HepG2 (cell line): ENCODE results near the gene NRP1. TPM values are rescaled to one million over a fixed set of nuclear protein-coding genes. Genes with fewer than 3 reads are reported as not detected.
A peak's percentile ranks its signal among the peaks of the same experiment; 100 is the strongest.

Experiments used
- AGO2 ChIP-seq: fragments of 200-400 bp; formaldehyde crosslinking; optimal IDR thresholded peaks from 2 replicates; pipeline ENCODE3; 2017; ENCODE audit warnings: mild to moderate bottlenecking, low read depth, low read length, moderate library complexity
- AHR ChIP-seq: IDR thresholded peaks from 2 replicates; pipeline ENCODE4 v1.6.1; 2018; ENCODE audit warnings: missing genetic modification reagents, missing compliant biosample characterization
- HNRNPK ChIP-seq: fragments of 200-400 bp; formaldehyde crosslinking; IDR thresholded peaks from 2 replicates; pipeline ENCODE4 v1.6.1; 2018; ENCODE audit warnings: low read length, low read depth, moderate library complexity, mild to moderate bottlenecking; ENCODE audit not compliant: poor library complexity, severe bottlenecking
- NFIB ChIP-seq: sonication (generic); formaldehyde crosslinking; IDR thresholded peaks from 2 replicates; pipeline ENCODE4 v1.9.0; 2021; ENCODE audit warnings: missing genetic modification reagents, mild to moderate bottlenecking, borderline replicate concordance
- RELA ChIP-seq: sonication (generic); formaldehyde crosslinking; IDR thresholded peaks from 2 replicates; pipeline ENCODE4 v1.4.0; 2020; ENCODE audit warnings: missing genetic modification reagents
- SRY ChIP-seq: sonication (generic); formaldehyde crosslinking; IDR thresholded peaks from 2 replicates; pipeline ENCODE4 v1.8.0; 2022; ENCODE audit warnings: mild to moderate bottlenecking, missing genetic modification reagents
- ZNF446 ChIP-seq: sonication (generic); formaldehyde crosslinking; IDR thresholded peaks from 2 replicates; pipeline ENCODE4 v1.5.0; 2020; ENCODE audit warnings: mild to moderate bottlenecking, missing genetic modification reagents
- ZNF629 ChIP-seq: sonication (generic); formaldehyde crosslinking; conservative IDR thresholded peaks from 2 replicates; pipeline ENCODE4 v1.5.0; 2020; ENCODE audit warnings: missing genetic modification reagents
- ZNF766 ChIP-seq: sonication (generic); formaldehyde crosslinking; IDR thresholded peaks from 2 replicates; pipeline ENCODE4 v1.5.0; 2020; ENCODE audit warnings: missing genetic modification reagents, borderline replicate concordance
- polyA plus RNA-seq, 8 experiments: library from polyadenylated mRNA; depleted of rRNA in 3 of 8; stranded (reverse) in 7 of 8; unstranded in 1 of 8; fragments of >200 nt; fragmentation: Illumina TruSeq in 4 of 8; extraction: Trizol in 4 of 8; gene quantifications; 2 replicates each; pipeline versions ENCODE4 v1.2.1 to v1.2.3, GENCODE V29; 2011 to 2016; ENCODE audit warnings: low read depth in 4 of 8, missing spikeins in 1 of 8, mixed read lengths in 1 of 8; ENCODE audit not compliant: insufficient read depth in 1 of 8
- total RNA-seq, 5 experiments: library from RNA; depleted of rRNA; stranded (reverse); fragments of >200 nt; fragmentation: Illumina TruSeq; extraction: Trizol; gene quantifications; 2 replicates each; pipeline ENCODE4 v1.2.3, GENCODE V29; 2016; ENCODE audit warnings: low read depth in 1 of 5
- TF ChIP-seq, protein P1 (sequence below): sonication (generic); formaldehyde crosslinking; IDR thresholded peaks from 2 replicates; pipeline ENCODE4 v1.4.0; 2020; ENCODE audit warnings: missing genetic modification reagents, borderline replicate concordance
- TF ChIP-seq, protein P2 (sequence below): sonication (generic); formaldehyde crosslinking; IDR thresholded peaks from 2 replicates; pipeline ENCODE4 v1.8.0; 2022; ENCODE audit warnings: mild to moderate bottlenecking, missing genetic modification reagents, moderate library complexity
- TF ChIP-seq, protein P3 (sequence below): sonication (generic); formaldehyde crosslinking; IDR thresholded peaks from 2 replicates; pipeline ENCODE4 v1.4.0; 2020; ENCODE audit warnings: missing genetic modification reagents
- TF ChIP-seq, protein P4 (sequence below): sonication (generic); formaldehyde crosslinking; IDR thresholded peaks from 2 replicates; pipeline ENCODE4 v1.8.1; 2022; ENCODE audit warnings: low read depth, mild to moderate bottlenecking, missing genetic modification reagents
- TF ChIP-seq, protein P5 (sequence below): sonication (generic); formaldehyde crosslinking; IDR thresholded peaks from 2 replicates; pipeline ENCODE4 v1.4.0; 2020; ENCODE audit warnings: missing genetic modification reagents

NRP1 gene
- total and polyA plus RNA-seq, 2 of the 13 experiments (the other 11 are each of a cell fraction or from before 2014, with no cell fraction given): 5.3 to 5.8 TPM

DNA sequence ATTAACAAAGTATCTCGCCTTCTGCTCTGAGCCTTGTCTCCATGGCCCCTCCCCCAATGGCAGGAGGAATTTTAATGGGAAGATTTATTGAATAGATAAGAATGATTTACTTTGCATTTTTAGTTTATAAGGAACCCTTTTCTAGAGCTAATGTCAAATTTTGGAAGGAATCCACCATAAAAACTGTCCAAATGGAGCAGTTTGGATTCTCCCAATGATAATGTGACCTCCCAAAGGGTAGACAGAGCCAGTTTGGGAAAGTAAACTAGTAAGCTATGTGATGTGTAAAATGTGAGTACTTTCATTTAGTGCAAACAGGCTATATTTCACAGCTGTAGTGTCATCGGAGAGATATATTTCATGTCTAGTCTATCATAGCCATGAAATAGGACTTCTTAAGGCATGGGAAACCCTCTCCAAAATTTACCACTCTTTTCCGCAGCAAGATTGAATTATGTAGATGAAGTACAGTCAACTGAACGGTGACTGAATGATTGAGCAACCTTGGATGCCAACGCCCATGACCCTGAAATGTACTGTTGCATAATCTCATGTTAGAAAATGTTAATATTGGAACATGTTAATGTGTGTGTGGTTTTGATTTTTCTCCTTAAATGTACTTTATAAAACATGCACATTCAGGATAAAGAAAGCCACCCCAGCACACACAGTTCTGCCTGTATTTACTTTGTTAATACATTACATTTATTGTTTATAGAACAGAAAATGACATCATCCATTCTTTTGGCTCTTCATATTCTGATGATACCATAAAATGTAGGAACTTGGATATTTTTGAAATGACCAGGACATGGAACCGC is 140.6 kb downstream of the NRP1 start (continued):
- TF ChIP-seq, protein P1, sequence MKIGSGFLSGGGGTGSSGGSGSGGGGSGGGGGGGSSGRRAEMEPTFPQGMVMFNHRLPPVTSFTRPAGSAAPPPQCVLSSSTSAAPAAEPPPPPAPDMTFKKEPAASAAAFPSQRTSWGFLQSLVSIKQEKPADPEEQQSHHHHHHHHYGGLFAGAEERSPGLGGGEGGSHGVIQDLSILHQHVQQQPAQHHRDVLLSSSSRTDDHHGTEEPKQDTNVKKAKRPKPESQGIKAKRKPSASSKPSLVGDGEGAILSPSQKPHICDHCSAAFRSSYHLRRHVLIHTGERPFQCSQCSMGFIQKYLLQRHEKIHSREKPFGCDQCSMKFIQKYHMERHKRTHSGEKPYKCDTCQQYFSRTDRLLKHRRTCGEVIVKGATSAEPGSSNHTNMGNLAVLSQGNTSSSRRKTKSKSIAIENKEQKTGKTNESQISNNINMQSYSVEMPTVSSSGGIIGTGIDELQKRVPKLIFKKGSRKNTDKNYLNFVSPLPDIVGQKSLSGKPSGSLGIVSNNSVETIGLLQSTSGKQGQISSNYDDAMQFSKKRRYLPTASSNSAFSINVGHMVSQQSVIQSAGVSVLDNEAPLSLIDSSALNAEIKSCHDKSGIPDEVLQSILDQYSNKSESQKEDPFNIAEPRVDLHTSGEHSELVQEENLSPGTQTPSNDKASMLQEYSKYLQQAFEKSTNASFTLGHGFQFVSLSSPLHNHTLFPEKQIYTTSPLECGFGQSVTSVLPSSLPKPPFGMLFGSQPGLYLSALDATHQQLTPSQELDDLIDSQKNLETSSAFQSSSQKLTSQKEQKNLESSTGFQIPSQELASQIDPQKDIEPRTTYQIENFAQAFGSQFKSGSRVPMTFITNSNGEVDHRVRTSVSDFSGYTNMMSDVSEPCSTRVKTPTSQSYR (CRISPR knock-in tag): peak; percentile 32; the same call in 1 of the 2 replicates
- no peak for TF ChIP-seq NFIB (CRISPR knock-in tag)
- no peak for TF ChIP-seq ZNF446 (CRISPR knock-in tag)
- TF ChIP-seq SRY (CRISPR knock-in tag): no peak
- TF ChIP-seq ZNF766: no peak
- TF ChIP-seq, protein P2, sequence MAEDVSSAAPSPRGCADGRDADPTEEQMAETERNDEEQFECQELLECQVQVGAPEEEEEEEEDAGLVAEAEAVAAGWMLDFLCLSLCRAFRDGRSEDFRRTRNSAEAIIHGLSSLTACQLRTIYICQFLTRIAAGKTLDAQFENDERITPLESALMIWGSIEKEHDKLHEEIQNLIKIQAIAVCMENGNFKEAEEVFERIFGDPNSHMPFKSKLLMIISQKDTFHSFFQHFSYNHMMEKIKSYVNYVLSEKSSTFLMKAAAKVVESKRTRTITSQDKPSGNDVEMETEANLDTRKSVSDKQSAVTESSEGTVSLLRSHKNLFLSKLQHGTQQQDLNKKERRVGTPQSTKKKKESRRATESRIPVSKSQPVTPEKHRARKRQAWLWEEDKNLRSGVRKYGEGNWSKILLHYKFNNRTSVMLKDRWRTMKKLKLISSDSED (CRISPR knock-in tag): no peak
- no peak for TF ChIP-seq ZNF629 (CRISPR knock-in tag)
- TF ChIP-seq RELA (CRISPR knock-in tag): no peak
- TF ChIP-seq, protein P3, sequence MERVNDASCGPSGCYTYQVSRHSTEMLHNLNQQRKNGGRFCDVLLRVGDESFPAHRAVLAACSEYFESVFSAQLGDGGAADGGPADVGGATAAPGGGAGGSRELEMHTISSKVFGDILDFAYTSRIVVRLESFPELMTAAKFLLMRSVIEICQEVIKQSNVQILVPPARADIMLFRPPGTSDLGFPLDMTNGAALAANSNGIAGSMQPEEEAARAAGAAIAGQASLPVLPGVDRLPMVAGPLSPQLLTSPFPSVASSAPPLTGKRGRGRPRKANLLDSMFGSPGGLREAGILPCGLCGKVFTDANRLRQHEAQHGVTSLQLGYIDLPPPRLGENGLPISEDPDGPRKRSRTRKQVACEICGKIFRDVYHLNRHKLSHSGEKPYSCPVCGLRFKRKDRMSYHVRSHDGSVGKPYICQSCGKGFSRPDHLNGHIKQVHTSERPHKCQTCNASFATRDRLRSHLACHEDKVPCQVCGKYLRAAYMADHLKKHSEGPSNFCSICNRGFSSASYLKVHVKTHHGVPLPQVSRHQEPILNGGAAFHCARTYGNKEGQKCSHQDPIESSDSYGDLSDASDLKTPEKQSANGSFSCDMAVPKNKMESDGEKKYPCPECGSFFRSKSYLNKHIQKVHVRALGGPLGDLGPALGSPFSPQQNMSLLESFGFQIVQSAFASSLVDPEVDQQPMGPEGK: no peak
- no peak for TF ChIP-seq HNRNPK
- TF ChIP-seq AGO2: no peak
- TF ChIP-seq, protein P4, sequence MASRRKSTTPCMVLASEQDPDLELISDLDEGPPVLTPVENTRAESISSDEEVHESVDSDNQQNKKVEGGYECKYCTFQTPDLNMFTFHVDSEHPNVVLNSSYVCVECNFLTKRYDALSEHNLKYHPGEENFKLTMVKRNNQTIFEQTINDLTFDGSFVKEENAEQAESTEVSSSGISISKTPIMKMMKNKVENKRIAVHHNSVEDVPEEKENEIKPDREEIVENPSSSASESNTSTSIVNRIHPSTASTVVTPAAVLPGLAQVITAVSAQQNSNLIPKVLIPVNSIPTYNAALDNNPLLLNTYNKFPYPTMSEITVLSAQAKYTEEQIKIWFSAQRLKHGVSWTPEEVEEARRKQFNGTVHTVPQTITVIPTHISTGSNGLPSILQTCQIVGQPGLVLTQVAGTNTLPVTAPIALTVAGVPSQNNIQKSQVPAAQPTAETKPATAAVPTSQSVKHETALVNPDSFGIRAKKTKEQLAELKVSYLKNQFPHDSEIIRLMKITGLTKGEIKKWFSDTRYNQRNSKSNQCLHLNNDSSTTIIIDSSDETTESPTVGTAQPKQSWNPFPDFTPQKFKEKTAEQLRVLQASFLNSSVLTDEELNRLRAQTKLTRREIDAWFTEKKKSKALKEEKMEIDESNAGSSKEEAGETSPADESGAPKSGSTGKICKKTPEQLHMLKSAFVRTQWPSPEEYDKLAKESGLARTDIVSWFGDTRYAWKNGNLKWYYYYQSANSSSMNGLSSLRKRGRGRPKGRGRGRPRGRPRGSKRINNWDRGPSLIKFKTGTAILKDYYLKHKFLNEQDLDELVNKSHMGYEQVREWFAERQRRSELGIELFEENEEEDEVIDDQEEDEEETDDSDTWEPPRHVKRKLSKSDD: no peak
- TF ChIP-seq, protein P5, sequence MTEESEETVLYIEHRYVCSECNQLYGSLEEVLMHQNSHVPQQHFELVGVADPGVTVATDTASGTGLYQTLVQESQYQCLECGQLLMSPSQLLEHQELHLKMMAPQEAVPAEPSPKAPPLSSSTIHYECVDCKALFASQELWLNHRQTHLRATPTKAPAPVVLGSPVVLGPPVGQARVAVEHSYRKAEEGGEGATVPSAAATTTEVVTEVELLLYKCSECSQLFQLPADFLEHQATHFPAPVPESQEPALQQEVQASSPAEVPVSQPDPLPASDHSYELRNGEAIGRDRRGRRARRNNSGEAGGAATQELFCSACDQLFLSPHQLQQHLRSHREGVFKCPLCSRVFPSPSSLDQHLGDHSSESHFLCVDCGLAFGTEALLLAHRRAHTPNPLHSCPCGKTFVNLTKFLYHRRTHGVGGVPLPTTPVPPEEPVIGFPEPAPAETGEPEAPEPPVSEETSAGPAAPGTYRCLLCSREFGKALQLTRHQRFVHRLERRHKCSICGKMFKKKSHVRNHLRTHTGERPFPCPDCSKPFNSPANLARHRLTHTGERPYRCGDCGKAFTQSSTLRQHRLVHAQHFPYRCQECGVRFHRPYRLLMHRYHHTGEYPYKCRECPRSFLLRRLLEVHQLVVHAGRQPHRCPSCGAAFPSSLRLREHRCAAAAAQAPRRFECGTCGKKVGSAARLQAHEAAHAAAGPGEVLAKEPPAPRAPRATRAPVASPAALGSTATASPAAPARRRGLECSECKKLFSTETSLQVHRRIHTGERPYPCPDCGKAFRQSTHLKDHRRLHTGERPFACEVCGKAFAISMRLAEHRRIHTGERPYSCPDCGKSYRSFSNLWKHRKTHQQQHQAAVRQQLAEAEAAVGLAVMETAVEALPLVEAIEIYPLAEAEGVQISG (CRISPR knock-in tag): no peak
- no peak for TF ChIP-seq AHR
